GM11168 (cell line): ENCODE results near the gene CFHR3.
"Not testable (repeated sequence)": the region's sequence is repeated elsewhere in the genome, so short reads cannot be mapped to it uniquely, and the experiment has no call there.

Experiments used
- in situ Hi-C: fragments of 300-500 bp; cut with MboI; formaldehyde crosslinking; loops from one replicate; pipeline ENCODE4 v1.12.0; 2022; ENCODE audit warnings: low sequenced_read_pairs; ENCODE audit not compliant: unreplicated experiment

CFHR3 gene

GRCh38 chr1:196827860-196828259 is 53.2 kb downstream of the CFHR3 start:
- in situ Hi-C loops, result not testable (repeated sequence)
